Medulla oblongata (tissue), 1 donor: ENCODE data around the gene C10orf90.

Source experiments
- DNase-seq: peaks from one replicate; pipeline ENCODE4 v3.0.0-alpha.2; 2015; ENCODE audit errors: extremely low spot score

C10orf90 gene

GRCh38 chr10:126465771-126466170 lies 204.7 kb downstream of the C10orf90 start:
- DNase-seq, result peak; percentile 70

GRCh38 chr10:126463286-126463685 lies 207.2 kb downstream of the C10orf90 start:
- no peak for DNase-seq

GRCh38 chr10:126461289-126461940 lies 209.1 kb downstream of the C10orf90 start:
- DNase-seq, result no peak

GRCh38 chr10:126459878-126460481 lies 210.5 kb downstream of the C10orf90 start:
- DNase-seq, result no peak

GRCh38 chr10:126459032-126459831 lies 211.3 kb downstream of the C10orf90 start:
- no peak for DNase-seq

GRCh38 chr10:126458466-126458865 lies 212.0 kb downstream of the C10orf90 start:
- no peak for DNase-seq

GRCh38 chr10:126456632-126457031 lies 213.9 kb downstream of the C10orf90 start:
- no peak for DNase-seq

- no peak for DNase-seq
Measured at GRCh38 chr10:126455766-126456405, 214.6 kb downstream of the C10orf90 start.

GRCh38 chr10:126455036-126455765 lies 215.3 kb downstream of the C10orf90 start:
- no peak for DNase-seq

GRCh38 chr10:126454045-126454751 lies 216.3 kb downstream of the C10orf90 start:
- no peak for DNase-seq

- no peak for DNase-seq
Measured at GRCh38 chr10:126452245-126452644, 218.2 kb downstream of the C10orf90 start.

- DNase-seq, result no peak
Measured at GRCh38 chr10:126448091-126448490, 222.4 kb downstream of the C10orf90 start.

GRCh38 chr10:126439942-126440341 lies 230.6 kb downstream of the C10orf90 start:
- no peak for DNase-seq

- no peak for DNase-seq
Measured at GRCh38 chr10:126438407-126438783, 232.1 kb downstream of the C10orf90 start.

- no peak for DNase-seq
Measured at GRCh38 chr10:126437635-126438406, 232.7 kb downstream of the C10orf90 start.

- DNase-seq, result no peak
Measured at GRCh38 chr10:126434235-126434634, 236.3 kb downstream of the C10orf90 start.

GRCh38 chr10:126433351-126433750 lies 237.1 kb downstream of the C10orf90 start:
- DNase-seq, result no peak

- no peak for DNase-seq
Measured at GRCh38 chr10:126432507-126432906, 238.0 kb downstream of the C10orf90 start.

GRCh38 chr10:126431816-126432215 lies 238.7 kb downstream of the C10orf90 start:
- DNase-seq, result no peak

GRCh38 chr10:126430512-126430911 lies 240.0 kb downstream of the C10orf90 start:
- no peak for DNase-seq
